NB4 (cell line): ENCODE data around the gene AMIGO1.

Experiments
- DNase-seq: peaks from one replicate; pipeline ENCODE4 v3.0.0; 2010; ENCODE audit warnings: low read depth
- H3K4me3 ChIP-seq: one replicate; pipeline ENCODE4 v1.5.1; 2011; ENCODE audit warnings: mild to moderate bottlenecking, low read depth, low read length, moderate library complexity
- MYC ChIP-seq: IDR thresholded peaks from 2 replicates; pipeline ENCODE4 v1.6.1; 2011; ENCODE audit warnings: low read depth, low read length
- POLR2A ChIP-seq: IDR thresholded peaks from 2 replicates; pipeline ENCODE4 v1.6.1; 2011; ENCODE audit warnings: mild to moderate bottlenecking; ENCODE audit not compliant: insufficient read length; ENCODE audit errors: extremely low read depth
- TF ChIP-seq, protein P1 (sequence below): IDR thresholded peaks from one replicate; pipeline ENCODE4 v1.5.1; 2012; ENCODE audit warnings: low read depth, low read length
- TF ChIP-seq, protein P2 (sequence below): IDR thresholded peaks from 2 replicates; pipeline ENCODE4 v1.6.1; 2011; ENCODE audit warnings: low read depth, low read length

The AMIGO1 gene

DNA sequence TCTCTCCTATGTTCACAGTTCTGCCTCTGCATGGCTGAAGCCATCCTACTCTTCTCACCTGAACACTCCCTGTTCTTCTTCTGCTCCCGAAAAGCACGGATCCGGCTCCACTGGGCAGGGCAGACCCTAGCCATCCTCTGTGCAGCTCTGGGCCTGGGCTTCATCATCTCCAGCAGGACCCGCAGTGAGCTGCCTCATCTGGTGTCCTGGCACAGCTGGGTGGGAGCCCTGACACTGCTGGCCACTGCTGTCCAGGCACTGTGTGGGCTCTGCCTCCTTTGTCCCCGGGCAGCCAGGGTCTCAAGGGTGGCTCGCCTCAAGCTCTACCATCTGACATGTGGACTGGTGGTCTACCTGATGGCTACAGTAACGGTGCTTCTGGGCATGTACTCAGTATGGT is 13.8 kb downstream of the AMIGO1 start:
- DNase-seq: no peak
- no peak overlapping the region for H3K4me3 ChIP-seq
- TF ChIP-seq, protein P1, sequence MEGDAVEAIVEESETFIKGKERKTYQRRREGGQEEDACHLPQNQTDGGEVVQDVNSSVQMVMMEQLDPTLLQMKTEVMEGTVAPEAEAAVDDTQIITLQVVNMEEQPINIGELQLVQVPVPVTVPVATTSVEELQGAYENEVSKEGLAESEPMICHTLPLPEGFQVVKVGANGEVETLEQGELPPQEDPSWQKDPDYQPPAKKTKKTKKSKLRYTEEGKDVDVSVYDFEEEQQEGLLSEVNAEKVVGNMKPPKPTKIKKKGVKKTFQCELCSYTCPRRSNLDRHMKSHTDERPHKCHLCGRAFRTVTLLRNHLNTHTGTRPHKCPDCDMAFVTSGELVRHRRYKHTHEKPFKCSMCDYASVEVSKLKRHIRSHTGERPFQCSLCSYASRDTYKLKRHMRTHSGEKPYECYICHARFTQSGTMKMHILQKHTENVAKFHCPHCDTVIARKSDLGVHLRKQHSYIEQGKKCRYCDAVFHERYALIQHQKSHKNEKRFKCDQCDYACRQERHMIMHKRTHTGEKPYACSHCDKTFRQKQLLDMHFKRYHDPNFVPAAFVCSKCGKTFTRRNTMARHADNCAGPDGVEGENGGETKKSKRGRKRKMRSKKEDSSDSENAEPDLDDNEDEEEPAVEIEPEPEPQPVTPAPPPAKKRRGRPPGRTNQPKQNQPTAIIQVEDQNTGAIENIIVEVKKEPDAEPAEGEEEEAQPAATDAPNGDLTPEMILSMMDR: no peak
- TF ChIP-seq, protein P2, sequence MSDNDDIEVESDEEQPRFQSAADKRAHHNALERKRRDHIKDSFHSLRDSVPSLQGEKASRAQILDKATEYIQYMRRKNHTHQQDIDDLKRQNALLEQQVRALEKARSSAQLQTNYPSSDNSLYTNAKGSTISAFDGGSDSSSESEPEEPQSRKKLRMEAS: no peak
- TF ChIP-seq MYC: no peak
- TF ChIP-seq POLR2A: no peak

DNA sequence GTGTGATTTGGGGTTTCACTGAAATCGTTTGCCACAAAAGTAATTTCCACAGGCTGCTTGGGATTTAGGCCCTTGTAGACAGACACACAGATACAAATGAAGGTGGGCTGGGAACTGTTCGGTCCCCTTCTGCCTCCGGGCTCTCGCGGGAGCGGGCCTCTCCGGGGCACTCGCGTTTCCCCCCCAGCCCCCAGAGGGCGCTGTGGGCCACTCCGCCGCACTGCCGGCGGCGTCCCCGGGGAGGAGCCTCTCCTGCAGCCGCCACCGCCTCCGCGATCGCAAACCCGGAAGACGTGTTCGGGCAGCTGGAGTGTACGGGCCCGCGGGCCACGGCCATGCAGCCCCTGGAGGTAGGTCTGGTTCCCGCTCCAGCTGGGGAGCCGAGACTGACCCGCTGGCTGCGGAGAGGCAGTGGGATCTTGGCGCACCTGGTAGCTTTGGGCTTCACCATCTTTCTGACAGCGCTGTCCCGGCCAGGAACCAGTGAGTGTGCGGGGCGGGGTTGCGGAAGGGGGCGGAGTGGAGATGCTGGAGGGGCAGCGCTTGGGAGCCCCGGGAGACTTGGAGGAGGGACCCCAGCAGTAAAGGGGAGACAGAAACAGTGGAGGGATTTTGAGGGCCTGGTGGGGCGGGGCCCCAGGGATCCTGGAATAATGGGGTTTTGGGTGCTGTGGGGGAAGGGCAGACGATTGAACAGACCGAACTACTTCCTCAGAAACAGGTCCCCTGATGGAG is 15.6 kb downstream of the AMIGO1 start, which contains the start of gene CYB561D1:
CYB561D1 (plus strand) TSS at position 290 of the 735 bp plus-strand sequence; CDS start at position 336, 46 bp downstream.
- peak within 1 kb of the TSS; percentile 86 for H3K4me3 ChIP-seq
- DNase-seq: peak; percentile 88
- TF ChIP-seq, protein P2: no peak
- peak; percentile 64 for TF ChIP-seq POLR2A
- TF ChIP-seq, protein P1: peak; percentile 85
- no peak for TF ChIP-seq MYC

- H3K4me3 ChIP-seq: no peak overlapping the region
- DNase-seq: no peak
- TF ChIP-seq, protein P1: no peak
- TF ChIP-seq POLR2A (no peak), MYC (no peak)
- TF ChIP-seq, protein P2: no peak
These were observed 16.3 kb downstream of the AMIGO1 start for GRCh38 chr1:109493227-109493626.

DNA sequence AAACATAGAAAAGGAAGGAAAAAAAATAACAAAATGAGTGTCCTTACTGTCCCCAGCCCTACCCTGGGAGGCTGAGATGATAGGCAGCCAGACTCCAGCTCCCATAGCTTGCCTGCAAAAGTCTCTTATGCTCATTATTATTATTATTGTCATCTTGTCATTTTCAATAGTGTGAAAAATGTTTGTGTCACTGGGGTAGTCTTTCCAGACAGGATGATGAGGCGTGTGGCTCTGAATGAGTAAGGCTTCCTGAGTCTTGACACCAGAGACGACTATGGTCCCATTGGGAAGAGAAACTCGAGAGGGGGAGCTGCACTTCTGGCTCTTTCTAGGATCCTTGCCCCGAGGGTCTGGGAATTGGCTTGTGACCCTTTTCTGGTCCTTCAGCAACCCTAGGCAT is 16.7 kb downstream of the AMIGO1 start:
- no peak overlapping the region for H3K4me3 ChIP-seq
- no peak for DNase-seq
- TF ChIP-seq MYC (no peak), POLR2A (no peak)
- TF ChIP-seq, protein P1: no peak
- TF ChIP-seq, protein P2: no peak

GRCh38 chr1:109491372-109491771 is 18.2 kb downstream of the AMIGO1 start:
- no peak overlapping the region for H3K4me3 ChIP-seq
- TF ChIP-seq POLR2A: no peak
- TF ChIP-seq MYC: no peak
- TF ChIP-seq, protein P1: no peak
- TF ChIP-seq, protein P2: no peak
- no peak for DNase-seq
